Astrocyte of the cerebellum (primary cell): ENCODE measurements around the gene FOXQ1.
"Not testable (repeated sequence)": the region's sequence is repeated elsewhere in the genome, so short reads cannot be mapped to it uniquely, and the experiment has no call there.

ENCODE experiments used
- DNase-seq: peaks from one replicate; pipeline ENCODE4 v3.0.0-alpha.2; 2011; ENCODE audit warnings: low read depth
- H3K4me3 ChIP-seq: 2 replicates; pipeline ENCODE4 v1.5.1; 2011; ENCODE audit warnings: mild to moderate bottlenecking, low read depth, low read length, moderate library complexity
- in situ Hi-C: cut with HindIII; loops from 2 replicates; pipeline ENCODE4 v1.10.0; 2017; ENCODE audit warnings: low sequenced_read_pairs
- TF ChIP-seq, protein P1 (sequence below): IDR thresholded peaks from 2 replicates; pipeline ENCODE4 v1.5.1; 2012; ENCODE audit warnings: low read length, low read depth, moderate library complexity, mild to moderate bottlenecking; ENCODE audit errors: missing control alignments

Gene FOXQ1

DNA sequence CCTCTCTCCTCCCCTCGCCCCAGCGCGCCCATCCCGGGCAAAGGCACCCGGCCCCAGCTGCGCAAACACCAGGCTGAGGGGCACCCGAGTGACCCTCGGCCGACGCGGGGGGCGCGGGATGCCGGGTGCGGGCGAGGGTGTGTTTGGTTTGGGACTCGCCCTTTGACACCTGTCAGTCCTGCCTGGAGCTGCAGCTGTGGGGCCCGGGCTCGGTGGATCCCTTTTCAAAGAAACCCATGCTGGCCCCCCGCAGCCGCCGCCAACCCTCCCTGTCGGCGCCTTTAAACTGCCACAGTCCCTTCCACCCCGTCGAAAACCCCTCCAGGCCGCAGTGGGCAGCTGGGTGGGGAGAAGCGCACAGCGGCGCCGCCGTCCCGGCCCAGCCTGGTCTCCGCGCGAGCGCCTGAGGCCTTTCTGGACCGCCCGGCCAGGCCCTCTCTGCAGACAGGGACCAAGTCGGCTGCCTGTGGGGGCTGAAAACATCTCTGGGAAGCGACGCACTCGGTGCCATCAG is 5.5 kb downstream of the FOXQ1 start:
- no peak overlapping the region for H3K4me3 ChIP-seq
- no peak for DNase-seq
- in situ Hi-C loops, result no loop called here
- TF ChIP-seq, protein P1, sequence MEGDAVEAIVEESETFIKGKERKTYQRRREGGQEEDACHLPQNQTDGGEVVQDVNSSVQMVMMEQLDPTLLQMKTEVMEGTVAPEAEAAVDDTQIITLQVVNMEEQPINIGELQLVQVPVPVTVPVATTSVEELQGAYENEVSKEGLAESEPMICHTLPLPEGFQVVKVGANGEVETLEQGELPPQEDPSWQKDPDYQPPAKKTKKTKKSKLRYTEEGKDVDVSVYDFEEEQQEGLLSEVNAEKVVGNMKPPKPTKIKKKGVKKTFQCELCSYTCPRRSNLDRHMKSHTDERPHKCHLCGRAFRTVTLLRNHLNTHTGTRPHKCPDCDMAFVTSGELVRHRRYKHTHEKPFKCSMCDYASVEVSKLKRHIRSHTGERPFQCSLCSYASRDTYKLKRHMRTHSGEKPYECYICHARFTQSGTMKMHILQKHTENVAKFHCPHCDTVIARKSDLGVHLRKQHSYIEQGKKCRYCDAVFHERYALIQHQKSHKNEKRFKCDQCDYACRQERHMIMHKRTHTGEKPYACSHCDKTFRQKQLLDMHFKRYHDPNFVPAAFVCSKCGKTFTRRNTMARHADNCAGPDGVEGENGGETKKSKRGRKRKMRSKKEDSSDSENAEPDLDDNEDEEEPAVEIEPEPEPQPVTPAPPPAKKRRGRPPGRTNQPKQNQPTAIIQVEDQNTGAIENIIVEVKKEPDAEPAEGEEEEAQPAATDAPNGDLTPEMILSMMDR, result no peak

DNA sequence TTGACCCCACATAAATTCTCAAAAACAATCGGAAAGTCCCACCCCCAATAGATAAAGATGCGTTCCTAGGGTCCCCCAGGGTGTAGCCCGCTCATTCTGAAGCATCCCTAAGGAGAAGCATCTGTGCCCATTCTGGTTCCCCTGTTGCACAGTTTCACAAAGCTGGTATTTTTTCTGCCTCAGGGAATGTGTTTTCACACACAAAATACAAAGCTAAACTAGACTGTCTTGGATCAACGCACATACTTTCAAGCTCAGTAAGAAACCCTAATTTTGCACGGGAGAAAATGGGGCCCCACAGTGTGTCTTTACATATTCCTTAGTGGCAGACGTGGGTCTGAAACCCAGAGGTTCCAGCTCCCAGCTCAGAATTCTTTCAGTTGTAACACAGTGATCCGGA is 6.1 kb downstream of the FOXQ1 start:
- no peak overlapping the region for H3K4me3 ChIP-seq
- DNase-seq, result no peak
- in situ Hi-C loops, result no loop called here
- TF ChIP-seq, protein P1, result no peak

DNA sequence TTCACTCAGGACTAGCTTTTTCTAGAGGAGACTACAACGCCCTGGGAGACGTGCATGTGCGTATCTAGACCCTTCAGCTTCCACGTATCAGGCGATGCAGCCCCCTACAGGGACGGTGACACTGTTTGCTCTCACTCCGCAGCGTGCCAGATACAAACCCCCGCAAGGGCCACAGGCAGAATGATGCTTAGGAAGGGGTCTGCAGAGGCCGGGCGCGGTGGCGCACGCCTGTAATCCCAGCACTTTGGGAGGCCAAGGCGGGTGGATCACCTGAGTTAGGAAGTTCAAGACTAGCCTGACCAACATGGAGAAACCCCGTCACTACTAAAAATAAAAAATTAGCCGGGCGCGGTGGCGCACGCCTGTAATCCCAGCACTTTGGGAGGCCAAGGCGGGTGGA is 6.7 kb downstream of the FOXQ1 start:
- in situ Hi-C loops, DNase-seq, H3K4me3 ChIP-seq: not testable (repeated sequence)

DNA sequence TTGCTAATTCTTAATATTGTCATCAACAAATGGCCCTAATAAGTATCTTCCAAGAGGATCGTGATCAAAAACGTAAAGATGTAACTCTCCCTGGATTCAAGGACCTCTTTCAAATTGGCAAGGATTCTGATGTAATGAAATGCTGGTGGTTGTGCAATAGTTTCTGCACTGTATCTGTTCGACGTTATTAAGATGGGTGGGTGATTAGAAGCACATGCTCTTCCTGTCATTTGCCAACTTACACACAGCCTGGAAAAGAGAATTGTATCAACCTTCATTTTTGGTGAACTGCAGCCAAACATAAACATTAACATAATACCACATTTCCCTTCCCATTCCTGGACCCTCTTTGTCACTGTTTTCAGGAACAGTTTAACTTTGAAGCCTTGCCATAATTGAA is 9.8 kb downstream of the FOXQ1 start:
- in situ Hi-C loops, result no loop called here
- TF ChIP-seq, protein P1, result no peak
- DNase-seq, result no peak
- H3K4me3 ChIP-seq, result no peak overlapping the region

DNA sequence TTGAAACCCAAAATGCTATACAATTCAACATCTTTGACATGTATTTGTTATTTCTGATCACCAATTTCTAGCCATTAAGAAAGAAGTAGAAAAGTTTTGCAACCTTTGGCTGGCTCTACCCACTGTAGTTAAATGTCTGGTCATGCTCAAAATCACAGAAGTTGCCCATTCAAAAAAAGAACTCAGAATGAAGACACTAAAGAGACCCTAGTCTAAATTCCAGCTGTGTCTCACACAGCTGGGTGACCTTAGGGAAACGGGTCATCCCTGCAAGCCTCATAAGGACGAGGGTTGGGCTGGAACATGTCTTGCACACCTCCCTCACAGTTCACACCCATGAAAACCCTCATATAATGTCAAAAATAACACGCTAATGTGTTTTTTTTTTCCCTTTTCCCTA is 10.3 kb downstream of the FOXQ1 start:
- TF ChIP-seq, protein P1, result no peak
- DNase-seq, result no peak
- in situ Hi-C loops, result no loop called here
- H3K4me3 ChIP-seq, result no peak overlapping the region

DNA sequence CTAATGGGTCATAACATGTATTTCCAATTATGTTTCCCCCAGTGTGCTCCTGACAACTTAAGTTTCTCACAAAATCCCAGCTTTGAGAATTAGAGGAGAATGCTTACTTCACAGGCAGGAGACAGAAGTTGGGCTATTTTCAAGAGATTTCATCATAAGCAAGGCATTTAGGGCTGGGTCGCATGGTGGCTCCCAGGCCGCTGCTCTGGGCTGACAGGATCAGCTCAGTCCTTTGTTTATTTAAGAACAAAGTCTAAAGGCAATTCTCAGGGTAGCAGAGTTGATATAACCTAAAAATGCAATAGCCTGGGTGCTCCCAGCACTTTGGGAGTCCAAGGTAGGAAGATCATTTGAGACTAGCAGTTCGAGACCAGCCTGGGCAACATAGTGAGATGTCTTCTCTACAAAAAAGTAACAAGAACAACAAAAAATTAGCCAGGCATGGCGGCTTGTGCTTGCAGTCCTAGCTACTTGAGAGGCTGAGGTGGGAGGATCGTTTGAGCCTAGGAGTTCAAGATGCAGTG is 10.9 kb downstream of the FOXQ1 start:
- no peak for DNase-seq
- H3K4me3 ChIP-seq, result no peak overlapping the region
- TF ChIP-seq, protein P1, result no peak
- in situ Hi-C loops, result no loop called here

DNA sequence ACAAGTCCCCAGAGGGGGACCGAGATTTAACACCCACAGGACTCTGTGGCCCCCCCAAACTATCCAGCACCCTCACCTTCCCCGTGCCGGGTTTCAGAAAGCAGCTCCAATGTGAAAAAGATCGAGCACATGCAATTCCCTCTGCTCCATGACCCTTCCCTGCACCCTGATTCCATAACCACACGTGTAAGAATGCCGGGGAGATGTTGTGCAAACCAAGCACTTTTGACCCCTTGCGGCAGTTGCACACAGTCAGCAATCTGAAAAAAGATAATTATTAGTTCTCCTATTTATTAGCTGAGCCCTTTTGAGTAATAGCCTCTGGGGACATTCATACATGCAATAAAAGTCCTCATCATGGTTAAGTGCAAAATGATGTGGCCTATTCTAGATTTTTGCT is 13.0 kb downstream of the FOXQ1 start:
- in situ Hi-C loops, result no loop called here
- DNase-seq, result no peak
- H3K4me3 ChIP-seq, result no peak overlapping the region
- TF ChIP-seq, protein P1, result no peak
